ENCODE results near the gene POLR3H.
"Not testable (repeated sequence)": the region's sequence is repeated elsewhere in the genome, so short reads cannot be mapped to it uniquely, and the experiment has no call there.

The POLR3H gene

DNA sequence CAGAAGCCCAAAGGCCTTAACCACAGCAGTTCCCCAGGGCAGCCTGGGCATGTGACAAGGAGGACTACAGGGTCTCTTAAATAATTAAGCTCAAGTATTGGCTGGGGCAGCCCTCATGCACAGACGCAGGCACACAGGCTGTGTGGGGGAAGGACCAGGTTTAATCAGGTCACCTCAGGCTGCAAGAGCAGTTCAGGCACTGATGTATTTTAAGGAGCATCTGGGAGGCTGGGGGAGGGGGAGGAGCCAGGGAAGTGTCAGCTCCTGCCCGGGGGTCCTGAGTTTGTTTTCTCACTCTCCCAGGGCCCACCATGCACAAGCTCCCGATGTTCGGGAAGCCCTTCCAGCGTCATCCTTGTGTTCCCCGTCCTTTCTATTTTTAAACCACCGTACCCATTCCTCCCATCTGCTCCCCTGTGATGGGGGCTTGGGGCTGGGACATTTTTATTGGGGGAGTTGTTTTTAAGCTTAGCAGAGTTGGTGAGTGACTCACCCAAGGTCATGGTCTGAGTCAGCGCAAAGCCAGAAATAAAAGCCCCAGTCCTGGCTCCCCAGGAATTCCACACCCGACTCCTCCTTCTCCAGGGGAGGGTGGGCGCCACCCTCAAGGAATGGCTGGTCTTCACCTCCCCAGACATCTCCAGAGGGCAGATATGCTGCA lies 18.9 kb upstream of the POLR3H start:
- DNase-seq (ENCODE audit: insufficient read length, low spot score) (no peak), FAIRE-seq (no peak)
- TF ChIP-seq, protein P1, sequence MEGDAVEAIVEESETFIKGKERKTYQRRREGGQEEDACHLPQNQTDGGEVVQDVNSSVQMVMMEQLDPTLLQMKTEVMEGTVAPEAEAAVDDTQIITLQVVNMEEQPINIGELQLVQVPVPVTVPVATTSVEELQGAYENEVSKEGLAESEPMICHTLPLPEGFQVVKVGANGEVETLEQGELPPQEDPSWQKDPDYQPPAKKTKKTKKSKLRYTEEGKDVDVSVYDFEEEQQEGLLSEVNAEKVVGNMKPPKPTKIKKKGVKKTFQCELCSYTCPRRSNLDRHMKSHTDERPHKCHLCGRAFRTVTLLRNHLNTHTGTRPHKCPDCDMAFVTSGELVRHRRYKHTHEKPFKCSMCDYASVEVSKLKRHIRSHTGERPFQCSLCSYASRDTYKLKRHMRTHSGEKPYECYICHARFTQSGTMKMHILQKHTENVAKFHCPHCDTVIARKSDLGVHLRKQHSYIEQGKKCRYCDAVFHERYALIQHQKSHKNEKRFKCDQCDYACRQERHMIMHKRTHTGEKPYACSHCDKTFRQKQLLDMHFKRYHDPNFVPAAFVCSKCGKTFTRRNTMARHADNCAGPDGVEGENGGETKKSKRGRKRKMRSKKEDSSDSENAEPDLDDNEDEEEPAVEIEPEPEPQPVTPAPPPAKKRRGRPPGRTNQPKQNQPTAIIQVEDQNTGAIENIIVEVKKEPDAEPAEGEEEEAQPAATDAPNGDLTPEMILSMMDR (IDR thresholded peaks at IDR 0.05; ENCODE audit: insufficient read depth, missing control alignments) = no peak

DNA sequence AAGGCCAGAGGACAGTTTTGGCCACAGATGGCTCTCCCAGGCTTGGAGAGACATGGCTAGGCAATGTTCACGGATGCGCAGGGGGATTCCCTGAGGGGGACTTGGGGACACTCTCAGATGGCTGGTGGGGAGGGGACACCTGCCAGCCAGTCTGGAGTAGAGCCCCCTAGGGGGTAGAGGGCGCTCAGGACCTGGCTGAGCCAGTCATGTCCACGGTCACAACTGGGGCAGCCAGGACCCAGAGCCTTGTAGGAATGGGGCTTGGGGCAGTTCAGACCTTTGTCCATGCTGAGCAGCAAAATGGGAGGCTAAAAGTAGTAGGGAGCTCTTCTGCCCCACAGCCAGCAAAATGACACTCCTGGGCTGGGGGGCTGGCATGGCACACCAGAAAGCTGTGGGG lies 18.2 kb upstream of the POLR3H start:
- no peak for DNase-seq (ENCODE audit: insufficient read length, low spot score)
- FAIRE-seq = no peak
- TF ChIP-seq, protein P1 (IDR thresholded peaks at IDR 0.05; ENCODE audit: insufficient read depth, missing control alignments) = no peak

DNA sequence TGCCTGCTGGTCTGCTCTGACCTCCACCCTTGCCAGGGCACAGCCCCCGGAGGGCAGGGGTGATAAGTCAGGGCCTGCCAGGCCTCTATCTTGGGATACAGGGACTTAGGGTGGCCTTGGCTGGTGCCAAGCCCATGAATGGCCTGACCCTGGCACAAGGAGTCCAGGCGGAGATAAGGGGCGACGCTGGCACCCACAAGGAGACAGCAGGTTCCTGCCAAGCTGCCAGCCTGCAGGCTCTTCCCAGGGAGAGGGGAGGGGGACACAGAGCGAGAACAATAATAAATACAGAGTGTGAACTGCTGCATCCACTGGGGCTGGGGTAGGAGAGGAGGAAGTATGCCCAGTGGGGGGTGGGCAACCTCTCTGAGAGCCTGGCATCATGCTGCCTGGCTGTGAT lies 17.5 kb upstream of the POLR3H start:
- no peak for FAIRE-seq

DNA sequence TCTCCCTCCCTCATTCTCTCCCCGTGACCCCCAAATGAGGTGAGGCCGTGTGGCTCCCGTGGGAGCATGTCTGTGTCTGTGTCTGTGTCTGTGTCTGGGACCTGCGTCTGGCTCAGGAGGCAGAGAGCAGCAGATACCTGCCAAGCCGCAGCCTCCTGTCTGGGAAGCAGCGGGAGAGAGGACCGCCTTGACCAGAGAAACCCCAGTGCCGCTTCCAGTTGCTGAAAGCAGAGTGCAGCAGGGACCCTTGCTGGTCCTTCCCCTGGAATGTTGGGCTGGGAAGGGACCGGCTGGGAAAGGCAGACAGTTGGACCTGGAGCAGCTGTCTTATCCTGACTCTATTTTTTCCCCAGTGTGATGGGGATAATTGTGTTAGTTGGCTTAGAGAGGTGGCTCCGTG lies 17.1 kb upstream of the POLR3H start:
- FAIRE-seq = no peak
- no peak for DNase-seq (ENCODE audit: insufficient read length, low spot score)
- TF ChIP-seq, protein P1 (IDR thresholded peaks at IDR 0.05; ENCODE audit: insufficient read depth, missing control alignments) = no peak

More for the DNA sequence above, 17.5 kb upstream of the POLR3H start:
- no peak for DNase-seq (ENCODE audit: insufficient read length, low spot score)
- TF ChIP-seq, protein P1 (IDR thresholded peaks at IDR 0.05; ENCODE audit: insufficient read depth, missing control alignments) = no peak

DNA sequence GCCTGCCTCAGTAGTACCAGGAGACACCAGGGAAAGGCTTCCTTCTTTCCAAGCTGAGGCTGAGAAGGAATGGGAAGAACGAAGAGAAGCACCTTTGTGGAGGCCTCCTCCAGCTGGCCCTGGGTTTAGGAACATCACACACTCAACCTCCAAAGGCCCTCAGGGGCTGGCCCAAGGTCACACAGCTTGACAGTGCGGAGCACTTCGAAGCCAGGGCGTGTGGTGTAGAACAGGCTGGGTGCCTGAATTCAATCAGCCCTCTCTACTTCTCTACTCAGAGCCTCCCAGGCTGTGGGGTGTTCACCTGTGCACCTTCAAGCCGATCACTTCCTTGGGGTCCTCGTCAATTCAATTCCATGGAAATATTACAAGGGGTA lies 15.8 kb upstream of the POLR3H start:
- TF ChIP-seq, protein P1 (IDR thresholded peaks at IDR 0.05; ENCODE audit: insufficient read depth, missing control alignments) = no peak
- DNase-seq (ENCODE audit: insufficient read length, low spot score) = no peak
- FAIRE-seq = no peak

DNA sequence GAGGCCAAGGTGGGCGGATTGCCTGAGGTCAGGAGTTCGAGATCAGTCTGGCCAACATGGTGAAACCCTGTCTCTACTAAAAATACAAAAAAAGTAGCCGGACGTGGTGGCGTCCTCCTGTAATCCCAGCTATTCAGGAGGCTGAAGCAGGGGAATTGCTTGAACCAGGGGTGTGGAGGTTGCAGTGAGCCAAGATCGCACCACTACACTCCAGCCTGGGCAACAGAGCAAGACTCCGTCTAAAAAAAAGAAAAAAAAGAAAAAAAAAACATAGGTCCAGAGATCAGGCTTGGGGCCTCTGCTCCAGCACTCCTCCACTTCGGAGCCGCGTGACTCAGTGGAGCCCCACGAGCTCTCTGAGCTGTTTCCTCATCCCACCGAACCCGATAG lies 14.0 kb upstream of the POLR3H start:
- DNase-seq (ENCODE audit: insufficient read length, low spot score); FAIRE-seq: not testable (repeated sequence)

DNA sequence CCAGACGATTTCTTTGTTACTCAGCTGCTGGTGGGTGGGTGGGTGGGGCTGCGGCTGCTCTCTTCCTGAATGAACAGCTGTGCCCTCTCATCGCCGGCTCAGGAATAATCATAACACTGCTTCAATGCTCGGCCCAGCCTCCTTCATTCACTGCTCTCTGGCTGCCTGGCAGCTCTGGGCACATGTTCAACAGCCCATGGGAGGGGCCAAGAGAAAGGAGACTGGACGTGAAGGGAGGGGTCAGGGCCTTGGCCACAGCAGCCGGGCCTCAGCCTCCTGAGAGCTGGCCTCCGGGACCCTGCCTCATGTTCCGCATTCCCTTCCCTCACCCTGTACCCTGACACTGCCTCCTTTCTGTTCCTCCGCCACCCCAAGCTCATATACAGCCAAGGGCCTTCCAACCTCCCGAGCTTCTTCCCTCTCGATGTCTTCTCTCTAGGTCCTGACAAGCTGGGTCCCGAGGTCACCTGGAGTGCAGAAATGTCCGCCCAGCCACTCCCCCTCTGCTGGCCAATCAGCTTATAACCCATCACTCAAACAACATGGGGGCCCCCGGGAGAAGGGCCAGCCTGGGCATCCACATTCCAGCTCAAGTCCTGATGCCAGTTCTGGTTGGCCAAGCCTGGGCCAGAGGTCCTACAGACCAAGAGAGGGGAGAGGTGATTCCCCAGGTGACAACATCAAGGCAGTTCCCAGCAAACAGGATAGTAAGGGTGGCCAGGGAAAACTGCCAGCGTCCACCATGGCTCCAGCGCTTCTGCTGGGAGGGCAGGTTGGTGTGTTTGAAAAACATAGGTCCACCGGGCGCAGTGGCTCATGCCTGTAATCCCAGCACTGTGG lies 13.4 kb upstream of the POLR3H start:
- TF ChIP-seq, protein P1 (IDR thresholded peaks at IDR 0.05; ENCODE audit: insufficient read depth, missing control alignments) = no peak
- DNase-seq (ENCODE audit: insufficient read length, low spot score) (no peak), FAIRE-seq (no peak)

Data from D721Med (cell line).